Breast epithelium (tissue), 3 donors: ENCODE measurements around the gene ZNF480.

Experiments
- POLR2A ChIP-seq: fragments of 450-650 bp; IDR thresholded peaks from one replicate; pipeline ENCODE4 v1.6.1; 2016; ENCODE audit warnings: antibody characterized with exemption, mild to moderate bottlenecking, moderate library complexity
- POLR2AphosphoS5 ChIP-seq, 3 donors: sonication (generic); formaldehyde crosslinking; IDR thresholded peaks; one replicate each; pipeline ENCODE4 v1.6.1; 2017; ENCODE audit warnings: antibody characterized with exemption in 3 of 3
- TF ChIP-seq, protein P1 (sequence below), 3 donors: fragments of 450-650 bp; IDR thresholded peaks; one replicate each; pipeline ENCODE4 v1.5.1; 2016 to 2017; ENCODE audit warnings: antibody characterized with exemption in 3 of 3, mild to moderate bottlenecking in 3 of 3, moderate library complexity in 3 of 3

- TF ChIP-seq, protein P1, sequence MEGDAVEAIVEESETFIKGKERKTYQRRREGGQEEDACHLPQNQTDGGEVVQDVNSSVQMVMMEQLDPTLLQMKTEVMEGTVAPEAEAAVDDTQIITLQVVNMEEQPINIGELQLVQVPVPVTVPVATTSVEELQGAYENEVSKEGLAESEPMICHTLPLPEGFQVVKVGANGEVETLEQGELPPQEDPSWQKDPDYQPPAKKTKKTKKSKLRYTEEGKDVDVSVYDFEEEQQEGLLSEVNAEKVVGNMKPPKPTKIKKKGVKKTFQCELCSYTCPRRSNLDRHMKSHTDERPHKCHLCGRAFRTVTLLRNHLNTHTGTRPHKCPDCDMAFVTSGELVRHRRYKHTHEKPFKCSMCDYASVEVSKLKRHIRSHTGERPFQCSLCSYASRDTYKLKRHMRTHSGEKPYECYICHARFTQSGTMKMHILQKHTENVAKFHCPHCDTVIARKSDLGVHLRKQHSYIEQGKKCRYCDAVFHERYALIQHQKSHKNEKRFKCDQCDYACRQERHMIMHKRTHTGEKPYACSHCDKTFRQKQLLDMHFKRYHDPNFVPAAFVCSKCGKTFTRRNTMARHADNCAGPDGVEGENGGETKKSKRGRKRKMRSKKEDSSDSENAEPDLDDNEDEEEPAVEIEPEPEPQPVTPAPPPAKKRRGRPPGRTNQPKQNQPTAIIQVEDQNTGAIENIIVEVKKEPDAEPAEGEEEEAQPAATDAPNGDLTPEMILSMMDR (IDR thresholded peaks at IDR 0.05) = peak in 1 of 3 donors; percentile 14
- TF ChIP-seq POLR2A = peak; percentile 92
- TF ChIP-seq POLR2AphosphoS5 (IDR thresholded peaks at IDR 0.05) = peak; percentile 83 to 98 (median 97)
Measured at GRCh38 chr19:52269338-52270261, 27.4 kb upstream of the ZNF480 start, which contains the start of gene ZNF766.
